PC-3 (cell line): Measurements from ENCODE around the gene CRYGC.

ENCODE experiments used
- CTCF ChIP-seq: fragments of 300-600 bp; sonication (generic); conservative IDR thresholded peaks from 2 replicates; pipeline ENCODE4 v1.5.1; 2017; ENCODE audit warnings: antibody characterized with exemption, low read depth, mild to moderate bottlenecking, low read length
- EZH2 ChIP-seq: fragments of 300-600 bp; sonication (generic); IDR thresholded peaks from one replicate; pipeline ENCODE4 v1.6.1; 2017; ENCODE audit warnings: antibody characterized with exemption, mild to moderate bottlenecking, low read length; ENCODE audit not compliant: unreplicated experiment
- EZH2phosphoT487 ChIP-seq: fragments of 300-600 bp; sonication (generic); IDR thresholded peaks from 2 replicates; pipeline ENCODE4 v1.6.1; 2018; ENCODE audit warnings: mild to moderate bottlenecking, antibody characterized with exemption, low read length, borderline replicate concordance

DNA sequence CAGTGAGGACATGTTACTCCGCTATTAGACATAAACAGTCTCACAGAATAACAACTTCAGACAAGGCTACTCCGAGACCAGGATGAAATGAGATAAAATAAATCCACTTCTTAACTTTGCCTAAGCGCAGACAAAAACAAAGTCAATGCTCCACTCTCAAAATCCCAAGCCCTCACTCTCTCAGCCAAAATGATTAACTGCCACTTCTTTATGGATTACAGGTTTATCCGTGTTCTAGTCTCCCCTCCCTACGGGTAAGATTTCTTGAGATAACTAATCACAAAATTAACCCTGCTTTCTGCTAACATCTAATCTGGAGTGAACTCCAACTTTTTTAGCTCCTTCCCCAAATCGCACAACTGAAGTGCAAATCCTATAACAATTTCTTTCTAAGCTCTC, 1.1 kb upstream of the CRYGC start:
- TF ChIP-seq EZH2, result no peak
- TF ChIP-seq CTCF, result no peak
- TF ChIP-seq EZH2phosphoT487, result no peak
